IPS-15b (cell line): Measurements from ENCODE around the gene MFSD6.
"Not testable (repeated sequence)": the region's sequence is repeated elsewhere in the genome, so short reads cannot be mapped to it uniquely, and the experiment has no call there.

Experiments
- H3K27me3 ChIP-seq: one replicate; pipeline ENCODE4 v1.6.1; 2013; ENCODE audit warnings: low read length; ENCODE audit not compliant: control insufficient read depth, insufficient read depth
- H3K36me3 ChIP-seq: one replicate; pipeline ENCODE4 v1.6.1; 2013; ENCODE audit warnings: low read length; ENCODE audit not compliant: control insufficient read depth, insufficient read depth
- H3K4me1 ChIP-seq: one replicate; pipeline ENCODE4 v1.6.1; 2013; ENCODE audit warnings: mild to moderate bottlenecking, low read length; ENCODE audit not compliant: control insufficient read depth, insufficient read depth
- H3K4me3 ChIP-seq: one replicate; pipeline ENCODE4 v1.5.1; 2013; ENCODE audit warnings: low read depth, low read length
- H3K9ac ChIP-seq: one replicate; pipeline ENCODE4 v1.6.1; 2013; ENCODE audit warnings: low read depth, mild to moderate bottlenecking, low read length
- H3K9me3 ChIP-seq: one replicate; pipeline ENCODE4 v1.6.1; 2013; ENCODE audit warnings: mild to moderate bottlenecking, low read length; ENCODE audit not compliant: control insufficient read depth, insufficient read depth

The MFSD6 gene

GRCh38 chr2:190470256-190470826 is 62.2 kb downstream of the MFSD6 start:
- Histone ChIP-seq H3K27me3 (no peaks in the 10 kb centered on the region), H3K4me1 (no peaks in the 10 kb centered on the region), H3K9ac (no peak overlapping the region)

GRCh38 chr2:190477661-190478454 is 69.7 kb downstream of the MFSD6 start:
- H3K4me3 ChIP-seq, result no peak overlapping the region

More at GRCh38 chr2:190470256-190470826, 62.2 kb downstream of the MFSD6 start:
- no peaks in the 10 kb centered on the region for H3K36me3 ChIP-seq
- peaks cover 4% of the 10 kb centered on the region for H3K9me3 ChIP-seq
- no peak overlapping the region for H3K4me3 ChIP-seq

GRCh38 chr2:190478572-190479195 is 70.5 kb downstream of the MFSD6 start:
- no peaks in the 10 kb centered on the region for H3K36me3 ChIP-seq
- H3K4me1 ChIP-seq, result no peaks in the 10 kb centered on the region
- no peaks in the 10 kb centered on the region for H3K27me3 ChIP-seq
- H3K4me3 ChIP-seq, result no peak overlapping the region
- H3K9me3 ChIP-seq, result no peaks in the 10 kb centered on the region
- no peak overlapping the region for H3K9ac ChIP-seq

More at GRCh38 chr2:190477661-190478454, 69.7 kb downstream of the MFSD6 start:
- Histone ChIP-seq H3K9ac (no peak overlapping the region), H3K9me3 (no peaks in the 10 kb centered on the region), H3K36me3 (no peaks in the 10 kb centered on the region), H3K27me3 (no peaks in the 10 kb centered on the region), H3K4me1 (no peaks in the 10 kb centered on the region)

GRCh38 chr2:190481339-190481738 is 73.2 kb downstream of the MFSD6 start:
- Histone ChIP-seq H3K9me3 (no peaks in the 10 kb centered on the region), H3K27me3 (no peaks in the 10 kb centered on the region), H3K4me3 (no peak overlapping the region), H3K9ac (no peak overlapping the region), H3K4me1 (no peaks in the 10 kb centered on the region), H3K36me3 (no peaks in the 10 kb centered on the region)

- no peaks in the 10 kb centered on the region for H3K36me3 ChIP-seq
- H3K4me1 ChIP-seq, result no peaks in the 10 kb centered on the region
- H3K9me3 ChIP-seq, result no peaks in the 10 kb centered on the region
- no peak overlapping the region for H3K4me3 ChIP-seq
- no peak overlapping the region for H3K9ac ChIP-seq
- no peaks in the 10 kb centered on the region for H3K27me3 ChIP-seq
Measured at GRCh38 chr2:190482451-190482850, 74.3 kb downstream of the MFSD6 start.

- Histone ChIP-seq H3K36me3 (no peaks in the 10 kb centered on the region), H3K4me1 (peaks cover 2% of the 10 kb centered on the region), H3K27me3 (no peaks in the 10 kb centered on the region), H3K9ac (no peak overlapping the region), H3K9me3 (no peaks in the 10 kb centered on the region), H3K4me3 (no peak overlapping the region)
Measured at GRCh38 chr2:190486037-190486623, 78.0 kb downstream of the MFSD6 start.

GRCh38 chr2:190488516-190489233 is 80.5 kb downstream of the MFSD6 start:
- H3K9ac ChIP-seq, result no peak overlapping the region
- no peaks in the 10 kb centered on the region for H3K9me3 ChIP-seq
- H3K4me3 ChIP-seq, result no peak overlapping the region
- no peaks in the 10 kb centered on the region for H3K27me3 ChIP-seq
- H3K36me3 ChIP-seq, result no peaks in the 10 kb centered on the region
- H3K4me1 ChIP-seq, result peaks cover 2% of the 10 kb centered on the region

- no peaks in the 10 kb centered on the region for H3K9me3 ChIP-seq
- no peaks in the 10 kb centered on the region for H3K27me3 ChIP-seq
- no peak overlapping the region for H3K4me3 ChIP-seq
- peaks cover 2% of the 10 kb centered on the region for H3K4me1 ChIP-seq
- no peak overlapping the region for H3K9ac ChIP-seq
- no peaks in the 10 kb centered on the region for H3K36me3 ChIP-seq
Measured at GRCh38 chr2:190489475-190489874, 81.3 kb downstream of the MFSD6 start.

- Histone ChIP-seq H3K9me3 (no peaks in the 10 kb centered on the region), H3K36me3 (no peaks in the 10 kb centered on the region), H3K27me3 (no peaks in the 10 kb centered on the region), H3K4me3 (no peak overlapping the region), H3K4me1 (peaks cover 2% of the 10 kb centered on the region), H3K9ac (no peak overlapping the region)
Measured at GRCh38 chr2:190490502-190490901, 82.3 kb downstream of the MFSD6 start.

- H3K9me3 ChIP-seq, result no peaks in the 10 kb centered on the region
- no peaks in the 10 kb centered on the region for H3K36me3 ChIP-seq
- no peak overlapping the region for H3K9ac ChIP-seq
- peaks cover 2% of the 10 kb centered on the region for H3K4me1 ChIP-seq
- no peaks in the 10 kb centered on the region for H3K27me3 ChIP-seq
- H3K4me3 ChIP-seq, result no peak overlapping the region
Measured at GRCh38 chr2:190493095-190493494, 84.9 kb downstream of the MFSD6 start.

GRCh38 chr2:190494600-190495227 is 86.6 kb downstream of the MFSD6 start:
- H3K4me1 ChIP-seq, H3K36me3 ChIP-seq, H3K27me3 ChIP-seq, H3K9me3 ChIP-seq, H3K9ac ChIP-seq, H3K4me3 ChIP-seq: not testable (repeated sequence)
